Keratinocyte (primary cell): ENCODE results near the gene CHRNA7. TPM values are rescaled to one million over a fixed set of nuclear protein-coding genes. Genes with fewer than 3 reads are reported as not detected.

Experiments
- DNase-seq: peaks from one replicate; pipeline ENCODE4 v3.0.0-alpha.2; 2011; ENCODE audit warnings: low read depth, missing footprints, low spot score
- FAIRE-seq: peaks from 2 replicates; lab custom pipeline; 2011; peaks lifted over from hg19 to GRCh38; lab: Jason Lieb, UNC
- H2AFZ ChIP-seq: 2 replicates; pipeline ENCODE4 v1.6.0; 2012; ENCODE audit warnings: low read length, control low read depth, inconsistent platforms; ENCODE audit not compliant: control insufficient read depth
- H3K27ac ChIP-seq: 2 replicates; pipeline ENCODE4 v1.5.1; 2011; ENCODE audit warnings: low read length; ENCODE audit not compliant: control insufficient read depth, insufficient read depth
- H3K27me3 ChIP-seq: 3 replicates; pipeline ENCODE4 v1.6.0; 2011; ENCODE audit warnings: low read length; ENCODE audit not compliant: control insufficient read depth, insufficient read depth; ENCODE audit errors: extremely low read depth
- H3K36me3 ChIP-seq, 2 experiments: 2 replicates in 1 of 2; 3 replicates in 1 of 2; pipeline ENCODE4 v1.5.1; 2011; ENCODE audit warnings: low read length in 2 of 2, mild to moderate bottlenecking in 1 of 2; ENCODE audit not compliant: control insufficient read depth in 2 of 2, insufficient read depth in 2 of 2; ENCODE audit errors: extremely low read depth in 1 of 2
- H3K4me1 ChIP-seq: 3 replicates; pipeline ENCODE4 v1.5.1; 2011; ENCODE audit warnings: low read length; ENCODE audit not compliant: control insufficient read depth, insufficient read depth; ENCODE audit errors: extremely low read depth
- H3K4me2 ChIP-seq: 3 replicates; pipeline ENCODE4 v1.6.0; 2011; ENCODE audit warnings: low read depth, low read length; ENCODE audit not compliant: control insufficient read depth, insufficient read depth; ENCODE audit errors: extremely low read depth
- H3K4me3 ChIP-seq, 3 experiments: fragments of 200-600 bp in 1 of 3; sonication (generic) in 1 of 3; 2 replicates in 2 of 3; 3 replicates in 1 of 3; pipeline ENCODE4 v1.5.1; 2011 to 2016; ENCODE audit warnings: low read length in 3 of 3, mild to moderate bottlenecking in 3 of 3, control low read depth in 2 of 3, inconsistent platforms in 1 of 3, low read depth in 1 of 3, mixed read lengths in 1 of 3, mixed run types in 1 of 3, moderate library complexity in 1 of 3; ENCODE audit not compliant: control insufficient read depth in 2 of 3, insufficient read depth in 2 of 3; ENCODE audit errors: extremely low read depth in 1 of 3
- H3K79me2 ChIP-seq: 2 replicates; pipeline ENCODE4 v1.6.0; 2012; ENCODE audit warnings: low read length; ENCODE audit not compliant: control insufficient read depth, insufficient read depth
- H3K9ac ChIP-seq: 3 replicates; pipeline ENCODE4 v1.6.0; 2011; ENCODE audit warnings: low read length; ENCODE audit not compliant: control insufficient read depth, insufficient read depth; ENCODE audit errors: extremely low read depth
- H3K9me1 ChIP-seq: 3 replicates; pipeline ENCODE4 v1.6.0; 2011; ENCODE audit warnings: low read length; ENCODE audit not compliant: control insufficient read depth, insufficient read depth; ENCODE audit errors: extremely low read depth
- H3K9me3 ChIP-seq: 2 replicates; pipeline ENCODE4 v1.5.1; 2012; ENCODE audit warnings: low read depth, low read length; ENCODE audit not compliant: control insufficient read depth
- H4K20me1 ChIP-seq: 3 replicates; pipeline ENCODE4 v1.6.0; 2011; ENCODE audit warnings: low read length; ENCODE audit not compliant: control insufficient read depth, insufficient read depth; ENCODE audit errors: extremely low read depth
- EZH2 ChIP-seq: IDR thresholded peaks from one replicate; pipeline ENCODE4 v1.6.1; 2012; ENCODE audit warnings: inconsistent platforms, mild to moderate bottlenecking, low read length, moderate library complexity
- dilution Hi-C: fragments of 300-500 bp; cut with MboI; formaldehyde crosslinking; loops from one replicate; pipeline ENCODE4 v1.7.0; 2020; ENCODE audit warnings: low sequenced_read_pairs; ENCODE audit not compliant: extremely low pct_ligation_motif_present
- polyA plus RNA-seq, 5 experiments: library from polyadenylated mRNA; depleted of rRNA in 3 of 5; stranded (reverse) in 3 of 5; stranded (forward) in 1 of 5; unstranded in 1 of 5; fragments of >200 nt; gene quantifications; 1 replicate in 1 of 5; 2 replicates in 3 of 5; 3 replicates in 1 of 5; pipeline versions ENCODE4 v1.2.1 to v1.2.3, GENCODE V29; 2011 to 2012; ENCODE audit warnings: missing spikeins in 2 of 5, low read depth in 1 of 5, low replicate concordance in 1 of 5
- TF ChIP-seq, protein P1 (sequence below), 3 experiments: IDR thresholded peaks in 1 of 3; conservative IDR thresholded peaks in 1 of 3; optimal IDR thresholded peaks in 1 of 3; 2 replicates in 2 of 3; 3 replicates in 1 of 3; pipeline versions ENCODE3 to v1.5.1; 2011; ENCODE audit warnings: low read length in 3 of 3, mild to moderate bottlenecking in 3 of 3, moderate library complexity in 2 of 3, control low read depth in 1 of 3, inconsistent platforms in 1 of 3; ENCODE audit not compliant: insufficient read depth in 2 of 3; ENCODE audit errors: extremely low read depth in 1 of 3

Gene CHRNA7
- polyA plus RNA-seq, 1 donor (not counting 4 experiments of a cell fraction or from before 2014, with no cell fraction given), result 0.93 TPM

DNA sequence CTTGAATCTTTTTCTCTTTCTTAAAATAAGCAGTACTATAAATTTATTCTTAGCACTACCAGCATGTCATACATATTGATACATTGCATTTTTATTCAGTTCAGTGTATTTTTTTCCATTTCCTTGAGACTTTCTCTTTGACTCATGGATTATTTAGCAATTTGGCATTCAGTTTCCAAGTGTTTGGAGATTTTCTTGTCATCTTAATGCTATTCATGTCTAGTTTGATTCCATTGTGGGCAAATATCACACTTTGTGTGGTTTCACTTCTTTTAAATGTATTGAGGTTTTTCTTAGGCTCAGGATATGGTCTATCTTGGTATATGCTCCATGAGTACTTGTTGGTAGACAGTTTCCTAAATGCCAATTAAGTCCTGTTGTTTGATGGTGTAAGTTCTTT lies 99.5 kb downstream of the CHRNA7 start:
- no peak for FAIRE-seq
- H3K9me3 ChIP-seq, result no peaks in the 10 kb centered on the region

DNA sequence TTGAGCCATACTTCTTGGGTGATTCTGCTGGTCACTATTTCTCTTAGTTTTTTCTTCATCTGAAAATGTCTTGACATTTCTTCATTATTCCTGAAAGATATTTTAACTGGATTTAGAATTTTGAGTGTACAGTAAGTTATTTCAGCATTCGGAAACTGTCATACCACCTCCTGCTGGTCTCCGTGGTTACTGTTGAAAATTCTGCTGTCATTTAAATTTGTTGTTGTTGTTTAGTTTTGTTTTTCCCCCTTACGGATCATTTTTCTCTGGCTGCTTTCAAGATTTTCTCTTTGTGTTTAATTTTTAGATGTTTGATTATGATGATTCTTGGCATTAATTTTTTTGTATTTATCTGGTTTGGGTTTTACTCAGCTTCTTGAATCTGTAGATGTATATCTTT lies 100.5 kb downstream of the CHRNA7 start:
- FAIRE-seq, result no peak
- H3K27ac ChIP-seq, result no peak overlapping the region
- H3K9ac ChIP-seq, result no peak overlapping the region
- dilution Hi-C loops, result no loop called here
- no peak overlapping the region for H3K4me2 ChIP-seq
- TF ChIP-seq, protein P1, sequence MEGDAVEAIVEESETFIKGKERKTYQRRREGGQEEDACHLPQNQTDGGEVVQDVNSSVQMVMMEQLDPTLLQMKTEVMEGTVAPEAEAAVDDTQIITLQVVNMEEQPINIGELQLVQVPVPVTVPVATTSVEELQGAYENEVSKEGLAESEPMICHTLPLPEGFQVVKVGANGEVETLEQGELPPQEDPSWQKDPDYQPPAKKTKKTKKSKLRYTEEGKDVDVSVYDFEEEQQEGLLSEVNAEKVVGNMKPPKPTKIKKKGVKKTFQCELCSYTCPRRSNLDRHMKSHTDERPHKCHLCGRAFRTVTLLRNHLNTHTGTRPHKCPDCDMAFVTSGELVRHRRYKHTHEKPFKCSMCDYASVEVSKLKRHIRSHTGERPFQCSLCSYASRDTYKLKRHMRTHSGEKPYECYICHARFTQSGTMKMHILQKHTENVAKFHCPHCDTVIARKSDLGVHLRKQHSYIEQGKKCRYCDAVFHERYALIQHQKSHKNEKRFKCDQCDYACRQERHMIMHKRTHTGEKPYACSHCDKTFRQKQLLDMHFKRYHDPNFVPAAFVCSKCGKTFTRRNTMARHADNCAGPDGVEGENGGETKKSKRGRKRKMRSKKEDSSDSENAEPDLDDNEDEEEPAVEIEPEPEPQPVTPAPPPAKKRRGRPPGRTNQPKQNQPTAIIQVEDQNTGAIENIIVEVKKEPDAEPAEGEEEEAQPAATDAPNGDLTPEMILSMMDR (optimal IDR thresholded peaks at IDR 0.05 in 1 of 3, IDR thresholded peaks at IDR 0.05 in 1 of 3, conservative IDR thresholded peaks at IDR 0.05 in 1 of 3; ENCODE audit: extremely low read depth in 1 of 3, insufficient read depth in 2 of 3, low read length in 3 of 3), result no peak
- TF ChIP-seq EZH2, result no peak
- H2AFZ ChIP-seq, result no peak overlapping the region
- H4K20me1 ChIP-seq, result no peaks in the 10 kb centered on the region
- H3K9me1 ChIP-seq, result no peaks in the 10 kb centered on the region
- H3K4me1 ChIP-seq, result no peaks in the 10 kb centered on the region
- no peak for DNase-seq
- no peak overlapping the region for H3K4me3 ChIP-seq
- no peaks in the 10 kb centered on the region for H3K79me2 ChIP-seq
- no peaks in the 10 kb centered on the region for H3K9me3 ChIP-seq
- H3K36me3 ChIP-seq, result no peaks in the 10 kb centered on the region
- H3K27me3 ChIP-seq, result no peaks in the 10 kb centered on the region

More for the DNA sequence above, 99.5 kb downstream of the CHRNA7 start:
- Histone ChIP-seq H3K9ac (no peak overlapping the region), H3K36me3 (no peaks in the 10 kb centered on the region), H3K4me1 (no peaks in the 10 kb centered on the region), H3K27ac (no peak overlapping the region), H4K20me1 (no peaks in the 10 kb centered on the region), H2AFZ (no peak overlapping the region), H3K4me2 (no peak overlapping the region), H3K4me3 (no peak overlapping the region), H3K79me2 (no peaks in the 10 kb centered on the region), H3K9me1 (no peaks in the 10 kb centered on the region), H3K27me3 (no peaks in the 10 kb centered on the region)
- DNase-seq, result no peak
- TF ChIP-seq, protein P1 (optimal IDR thresholded peaks at IDR 0.05 in 1 of 3, IDR thresholded peaks at IDR 0.05 in 1 of 3, conservative IDR thresholded peaks at IDR 0.05 in 1 of 3; ENCODE audit: extremely low read depth in 1 of 3, insufficient read depth in 2 of 3, low read length in 3 of 3), result no peak
- no peak for TF ChIP-seq EZH2
- dilution Hi-C loops, result no loop called here
